ENCODE data around the gene MAP3K4. TPM values are rescaled to one million over a fixed set of nuclear protein-coding genes. Genes with fewer than 3 reads are reported as not detected.

MAP3K4 gene
- total and polyA plus RNA-seq, 2 of the 8 experiments (the other 6 are each of a cell fraction or from before 2014, with no cell fraction given): 16.6 to 51.6 TPM

- TF ChIP-seq FOSL1 (IDR thresholded peaks at IDR 0.05; ENCODE audit: insufficient read depth, low read depth, low read length): no peak
Measured at GRCh38 chr6:160986851-160987250, 4.7 kb upstream of the MAP3K4 start (continued).
